ENCODE measurements around the gene ITGB3.
A peak's percentile ranks its signal among the peaks of the same experiment; 100 is the strongest.
"Not testable (repeated sequence)": the region's sequence is repeated elsewhere in the genome, so short reads cannot be mapped to it uniquely, and the experiment has no call there.

Gene ITGB3

DNA sequence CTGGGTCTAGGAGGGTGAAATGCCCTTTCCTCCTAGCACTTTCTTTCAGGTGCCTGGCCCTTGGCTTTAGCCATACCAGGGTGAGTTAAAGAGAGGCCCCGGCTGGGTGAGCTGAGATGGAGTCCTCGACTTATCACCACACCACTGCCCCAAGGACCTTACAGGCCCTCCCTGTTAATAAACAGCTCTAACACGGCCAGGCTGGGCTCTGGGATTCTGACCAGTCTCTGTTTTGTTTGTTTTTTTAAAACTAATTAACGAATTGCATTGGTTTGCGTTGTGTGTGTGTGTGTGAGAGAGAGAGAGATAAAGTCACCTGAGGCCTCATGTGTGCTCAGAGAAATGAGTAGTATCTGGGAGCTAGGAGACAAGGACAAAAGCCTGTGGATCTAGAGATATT lies 30.2 kb upstream of the ITGB3 start:
- DNase-seq (ENCODE audit: low read depth), result no peak
- H3K4me3 ChIP-seq (ENCODE audit: low read length), result no peak overlapping the region
- TF ChIP-seq, protein P1, sequence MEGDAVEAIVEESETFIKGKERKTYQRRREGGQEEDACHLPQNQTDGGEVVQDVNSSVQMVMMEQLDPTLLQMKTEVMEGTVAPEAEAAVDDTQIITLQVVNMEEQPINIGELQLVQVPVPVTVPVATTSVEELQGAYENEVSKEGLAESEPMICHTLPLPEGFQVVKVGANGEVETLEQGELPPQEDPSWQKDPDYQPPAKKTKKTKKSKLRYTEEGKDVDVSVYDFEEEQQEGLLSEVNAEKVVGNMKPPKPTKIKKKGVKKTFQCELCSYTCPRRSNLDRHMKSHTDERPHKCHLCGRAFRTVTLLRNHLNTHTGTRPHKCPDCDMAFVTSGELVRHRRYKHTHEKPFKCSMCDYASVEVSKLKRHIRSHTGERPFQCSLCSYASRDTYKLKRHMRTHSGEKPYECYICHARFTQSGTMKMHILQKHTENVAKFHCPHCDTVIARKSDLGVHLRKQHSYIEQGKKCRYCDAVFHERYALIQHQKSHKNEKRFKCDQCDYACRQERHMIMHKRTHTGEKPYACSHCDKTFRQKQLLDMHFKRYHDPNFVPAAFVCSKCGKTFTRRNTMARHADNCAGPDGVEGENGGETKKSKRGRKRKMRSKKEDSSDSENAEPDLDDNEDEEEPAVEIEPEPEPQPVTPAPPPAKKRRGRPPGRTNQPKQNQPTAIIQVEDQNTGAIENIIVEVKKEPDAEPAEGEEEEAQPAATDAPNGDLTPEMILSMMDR (IDR thresholded peaks at IDR 0.05; ENCODE audit: insufficient read depth, low read depth, low read length, missing control alignments), result no peak

- not testable (repeated sequence) for H3K4me3 ChIP-seq (ENCODE audit: low read length); DNase-seq (ENCODE audit: low read depth)
Observed at GRCh38 chr17:47224077-47224476, 29.6 kb upstream of the ITGB3 start.

DNA sequence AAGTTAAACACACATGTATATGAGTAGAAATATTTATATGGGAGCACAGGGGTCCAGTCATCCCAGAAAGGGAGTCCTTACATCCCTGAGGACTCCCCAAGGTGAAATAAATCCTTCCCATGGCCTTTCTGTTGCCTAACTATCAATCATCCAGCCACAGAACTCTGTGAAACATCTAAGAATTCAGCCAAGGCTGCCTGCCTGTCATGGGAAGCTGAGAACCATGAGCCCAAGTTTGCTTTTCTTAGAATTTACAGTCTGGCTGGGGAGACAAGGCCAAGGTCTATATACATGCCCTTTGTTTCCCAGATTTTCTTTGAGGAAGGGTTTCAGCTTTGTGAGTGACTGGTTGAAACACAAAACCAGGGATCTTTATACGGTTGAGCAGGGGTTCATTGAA lies 28.7 kb upstream of the ITGB3 start:
- TF ChIP-seq, protein P1 (IDR thresholded peaks at IDR 0.05; ENCODE audit: insufficient read depth, low read depth, low read length, missing control alignments), result no peak
- H3K4me3 ChIP-seq (ENCODE audit: low read length), result no peak overlapping the region
- DNase-seq (ENCODE audit: low read depth), result no peak

DNA sequence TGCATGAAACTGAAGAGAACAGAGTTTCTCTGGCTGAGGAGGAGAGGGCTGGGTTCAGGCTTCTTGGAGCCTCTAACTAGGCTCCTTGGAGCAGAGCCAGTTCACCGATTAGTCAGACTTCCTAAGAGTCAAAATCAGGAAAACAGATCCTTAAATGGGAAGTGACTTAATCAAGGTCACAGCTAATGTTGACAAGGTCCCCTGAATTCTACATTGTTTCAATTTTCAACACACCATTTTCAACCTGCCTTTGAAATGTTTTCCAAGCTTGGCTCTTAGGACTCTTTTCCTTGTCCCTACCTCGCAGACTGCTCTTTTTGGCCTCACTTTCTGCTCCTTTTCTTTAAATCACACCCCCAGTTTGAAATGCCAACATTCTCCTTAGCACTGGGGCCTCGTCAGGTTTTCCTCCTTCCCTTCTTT lies 28.2 kb upstream of the ITGB3 start:
- peak; percentile 86 for DNase-seq (ENCODE audit: low read depth)
- no peak overlapping the region for H3K4me3 ChIP-seq (ENCODE audit: low read length)

DNA sequence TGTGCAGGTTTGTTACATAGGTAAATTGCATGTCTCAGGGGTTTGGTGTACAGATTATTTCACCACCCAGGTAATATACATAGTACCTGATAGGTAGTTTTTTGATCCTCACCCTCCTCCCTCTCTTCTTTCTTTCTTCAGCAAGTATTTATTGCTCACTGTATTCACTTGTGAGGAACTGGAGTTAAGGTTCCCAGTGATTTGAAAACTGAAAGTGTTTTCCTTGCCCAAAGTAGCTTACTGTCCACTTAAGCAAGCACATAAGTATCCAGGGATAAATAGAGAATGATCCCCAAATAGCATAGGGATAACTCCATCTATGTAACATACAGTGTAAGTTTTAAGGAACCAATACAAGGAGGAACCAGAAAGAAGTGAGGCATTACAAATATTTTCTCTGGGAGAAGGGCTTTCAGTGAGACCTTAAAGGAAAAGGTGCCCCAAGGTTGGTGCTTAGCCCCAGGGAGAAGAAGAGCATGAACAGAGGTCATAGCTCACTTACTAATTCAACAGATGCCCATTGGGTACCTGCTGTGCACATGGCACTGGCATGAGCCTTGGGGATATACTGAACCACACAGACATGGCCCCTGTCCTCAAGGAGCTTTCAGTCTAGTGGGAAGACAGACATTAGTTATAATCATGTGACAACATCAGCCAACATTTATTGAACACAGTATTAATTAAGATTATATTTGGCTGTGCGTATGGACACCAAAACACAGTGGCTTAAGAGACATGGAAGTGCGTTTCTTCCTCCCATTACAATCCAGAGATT lies 27.5 kb upstream of the ITGB3 start:
- DNase-seq (ENCODE audit: low read depth), result no peak
- no peak overlapping the region for H3K4me3 ChIP-seq (ENCODE audit: low read length)
- TF ChIP-seq, protein P1 (IDR thresholded peaks at IDR 0.05; ENCODE audit: insufficient read depth, low read depth, low read length, missing control alignments), result no peak

More for the DNA sequence above, 28.2 kb upstream of the ITGB3 start:
- TF ChIP-seq, protein P1 (IDR thresholded peaks at IDR 0.05; ENCODE audit: insufficient read depth, low read depth, low read length, missing control alignments), result no peak

DNA sequence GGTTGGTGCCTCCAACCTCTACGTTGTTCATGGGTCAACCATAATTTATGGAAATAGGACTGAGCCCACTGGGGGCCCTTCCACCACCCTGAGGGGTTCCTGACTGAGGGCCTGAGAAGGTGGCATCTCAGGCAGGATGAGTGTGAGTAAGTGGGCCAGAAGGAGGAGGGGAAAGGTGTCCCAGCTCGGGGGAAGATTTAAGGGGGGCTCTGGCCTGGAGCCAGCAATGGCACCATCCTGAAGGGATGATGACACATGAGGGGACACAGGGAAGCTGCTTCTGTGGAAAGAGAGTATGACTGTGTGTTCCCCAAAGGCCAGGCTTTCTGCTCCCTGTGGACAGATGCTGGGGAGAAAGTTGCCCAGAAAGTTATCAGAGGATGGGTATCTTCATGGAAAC lies 25.8 kb upstream of the ITGB3 start:
- DNase-seq (ENCODE audit: low read depth), result no peak
- H3K4me3 ChIP-seq (ENCODE audit: low read length), result no peak overlapping the region
- TF ChIP-seq, protein P1 (IDR thresholded peaks at IDR 0.05; ENCODE audit: insufficient read depth, low read depth, low read length, missing control alignments), result no peak

DNA sequence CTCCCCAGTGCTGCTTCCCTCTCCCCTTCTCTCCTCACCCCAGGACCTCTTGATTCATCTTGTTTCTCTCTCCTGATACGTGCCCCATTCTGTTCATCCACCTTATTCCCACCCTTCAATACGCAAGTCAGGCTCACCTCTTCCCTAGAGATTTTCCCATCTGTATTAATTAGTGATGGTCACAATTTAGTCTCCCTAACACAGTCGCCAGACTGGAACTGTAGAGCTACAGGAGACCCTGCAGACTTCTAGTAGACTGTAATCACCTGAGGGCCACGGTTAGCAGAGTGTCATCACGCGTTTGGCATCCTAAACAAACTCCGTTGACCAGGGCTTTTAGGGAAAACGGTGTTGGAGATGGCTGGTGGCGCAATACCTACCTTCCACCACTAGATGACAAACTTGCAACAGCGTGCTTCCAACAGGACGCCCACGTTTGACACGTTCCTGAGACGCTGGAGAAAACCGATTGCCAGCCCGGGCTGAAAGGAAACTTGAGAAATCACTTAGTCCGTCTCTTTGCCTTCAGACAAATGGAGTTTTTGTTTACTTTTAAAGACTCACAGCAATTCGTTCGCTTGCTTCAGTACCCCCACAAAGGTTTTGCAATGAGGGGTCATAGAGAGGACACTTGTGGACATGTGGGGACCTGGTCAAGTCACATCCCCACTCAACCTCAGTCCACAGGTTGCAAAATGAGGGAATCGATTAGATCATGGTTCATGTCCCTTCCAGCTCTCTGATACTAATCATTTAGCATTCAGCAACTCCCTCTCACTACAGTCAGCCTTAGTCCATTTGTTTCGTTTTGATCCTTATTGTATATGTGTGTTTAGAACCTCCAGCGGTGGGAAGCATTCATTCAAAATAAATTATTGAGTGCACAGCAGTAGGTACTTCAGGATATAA lies 23.8 kb upstream of the ITGB3 start:
- TF ChIP-seq, protein P1 (IDR thresholded peaks at IDR 0.05; ENCODE audit: insufficient read depth, low read depth, low read length, missing control alignments), result peak; percentile 100
- peak; percentile 93 for DNase-seq (ENCODE audit: low read depth)
- H3K4me3 ChIP-seq (ENCODE audit: low read length), result no peak overlapping the region
